ENCODE results near the gene GPANK1. TPM values are rescaled to one million over a fixed set of nuclear protein-coding genes. Genes with fewer than 3 reads are reported as not detected.
A peak's percentile ranks its signal among the peaks of the same experiment; 100 is the strongest.

GPANK1 gene
- total and polyA plus RNA-seq, 10 donors = 12.4 to 21.3 (median 17.4) TPM

GRCh38 chr6:31615748-31616147, 49.0 kb downstream of the GPANK1 start:
- Histone ChIP-seq H3K4me3 (peak overlapping the region; percentile 12 to 67 (median 38)), H3K27me3 (replicated peaks in 1 of 7) (no peaks in the 10 kb centered on the region), H3K4me1 (peaks cover 0 to 54% (median 36%) of the 10 kb centered on the region in 6 donors), H3K9me3 (no peaks in the 10 kb centered on the region), H3K36me3 (no peaks in the 10 kb centered on the region), H3K27ac (peak overlapping the region; percentile 29 to 89 (median 80))
- TF ChIP-seq CTCF (IDR thresholded peaks at IDR 0.05 in 8 of 11, conservative IDR thresholded peaks at IDR 0.05 in 3 of 11) (no peak), POLR2AphosphoS5 (IDR thresholded peaks at IDR 0.05) (peak in 1 of 3 donors; percentile 48), POLR2A (IDR thresholded peaks at IDR 0.05) (no peak)
- 16 to 41% (median 19%) methylated on average over 7 of the region's 7 CpGs for WGBS, 5 donors
- intact Hi-C loops (cut with DNase I; ENCODE audit: low total_unique reads) = no loop called here
- peak; percentile 84 for DNase-seq

GRCh38 chr6:31614684-31615578, 49.9 kb downstream of the GPANK1 start, which contains the start of gene AIF1:
Gene AIF1 (plus strand): TSS chr6:31615234. CDS start chr6:31615330, 96 bp downstream.
- DNase-seq = no peak

GRCh38 chr6:31614075-31614619, 50.6 kb downstream of the GPANK1 start:
- peak overlapping the region in 3 of 8 donors; percentile 42 to 67 (median 42) for H3K4me3 ChIP-seq
- TF ChIP-seq POLR2A (IDR thresholded peaks at IDR 0.05) (no peak), CTCF (IDR thresholded peaks at IDR 0.05 in 8 of 11, conservative IDR thresholded peaks at IDR 0.05 in 3 of 11) (no peak), POLR2AphosphoS5 (IDR thresholded peaks at IDR 0.05) (no peak)
- no peaks in the 10 kb centered on the region for H3K36me3 ChIP-seq
- no peak for DNase-seq
- no peaks in the 10 kb centered on the region for H3K27me3 ChIP-seq (replicated peaks in 1 of 7)
- no peaks in the 10 kb centered on the region for H3K9me3 ChIP-seq
- WGBS, 5 donors = 50 to 74% (median 52%) methylated on average over 8 of the region's 8 CpGs
- H3K4me1 ChIP-seq = peaks cover 0 to 48% (median 29%) of the 10 kb centered on the region in 6 donors
- peak overlapping the region in 7 of 8 donors; percentile 47 to 89 (median 80) for H3K27ac ChIP-seq
- intact Hi-C loops (cut with DNase I; ENCODE audit: low total_unique reads) = no loop called here

More at GRCh38 chr6:31614684-31615578, 49.9 kb downstream of the GPANK1 start, which contains the start of gene AIF1:
- Histone ChIP-seq H3K4me3 (peak within 1 kb of the TSS; percentile 12 to 67 (median 38)), H3K9me3 (no peaks in the 10 kb centered on the region), H3K36me3 (no peaks in the 10 kb centered on the region), H3K27me3 (replicated peaks in 1 of 7) (no peaks in the 10 kb centered on the region), H3K4me1 (peaks cover 0 to 54% (median 36%) of the 10 kb centered on the region in 6 donors), H3K27ac (peak within 1 kb of the TSS; percentile 29 to 89 (median 80))
- 29 to 47% (median 37%) methylated on average over 6 of the region's 6 CpGs for WGBS, 5 donors
- intact Hi-C loops (cut with DNase I; ENCODE audit: low total_unique reads) = no loop called here
- peak in 1 of 3 donors; percentile 63 for TF ChIP-seq POLR2AphosphoS5 (IDR thresholded peaks at IDR 0.05)
- TF ChIP-seq POLR2A (IDR thresholded peaks at IDR 0.05) = no peak
- TF ChIP-seq CTCF (IDR thresholded peaks at IDR 0.05 in 8 of 11, conservative IDR thresholded peaks at IDR 0.05 in 3 of 11) = no peak

Small RNA genes within 50 kb of the gene (microRNA-seq; reads per million reads assigned to microRNA genes)
- gene MIR4646 (1.1 to 1.4 (median 1.4) reads per million in 3 donors), gene MIR6832 (0 to 0.36 (median 0.35) reads per million in 3 donors)

Small RNA genes within 50 kb of the gene (small RNA-seq; reads per million reads assigned to genes)
- gene MIR4646 (0 to 0.23 (median 0) reads per million in 4 donors), gene MIR6832 (0 reads per million in 4 donors), gene RF00019 (0 reads per million in 4 donors), gene SNORA38 (5.1 to 20.6 (median 10.4) reads per million in 4 donors), gene UQCRHP1 (0 reads per million in 4 donors)

Other genes with a start within 250 kb of the GPANK1 start
Only the 30 nearest of the 37 such genes appear.
- gene MCCD1, start 136.0 kb downstream of the GPANK1 start, total RNA-seq = not detected
- gene MCCD1, start 136.0 kb downstream of the GPANK1 start, polyA plus RNA-seq = not detected
- 100 to 1,000 TPM; 291 to 417 (median 354) TPM for gene DDX39B, start 123.0 kb downstream of the GPANK1 start, total RNA-seq
- gene DDX39B, start 123.0 kb downstream of the GPANK1 start, polyA plus RNA-seq = 100 to 1,000 TPM; 316 to 768 (median 493) TPM
- gene ATP6V1G2, start 118.4 kb downstream of the GPANK1 start, total RNA-seq = 1 to 10 TPM; 2.0 to 3.7 (median 2.7) TPM
- gene ATP6V1G2, start 118.4 kb downstream of the GPANK1 start, polyA plus RNA-seq = 1 to 10 TPM; 1.9 to 2.7 (median 2.2) TPM
- gene NFKBIL1, start 117.4 kb downstream of the GPANK1 start, total RNA-seq = 10 to 100 TPM; 11.0 to 36.3 (median 19.4) TPM
- 10 to 100 TPM; 16.9 to 24.2 (median 19.3) TPM for gene NFKBIL1, start 117.4 kb downstream of the GPANK1 start, polyA plus RNA-seq
- 10 to 100 TPM in 1 of 7 donors, 1 to 10 TPM in 6; 2.4 to 14.4 (median 5.1) TPM for gene LTA, start 92.7 kb downstream of the GPANK1 start, total RNA-seq
- gene LTA, start 92.7 kb downstream of the GPANK1 start, polyA plus RNA-seq = 1 to 10 TPM; 6.8 to 9.2 (median 7.3) TPM
- gene TNF, start 89.4 kb downstream of the GPANK1 start, total RNA-seq = 10 to 100 TPM in 5 of 7 donors, 1 to 10 TPM in 2; 6.5 to 18.3 (median 11.6) TPM
- gene TNF, start 89.4 kb downstream of the GPANK1 start, polyA plus RNA-seq = 10 to 100 TPM in 2 of 3 donors, 1 to 10 TPM in 1; 5.5 to 17.3 (median 13.3) TPM
- 100 to 1,000 TPM in 6 of 7 donors, 10 to 100 TPM in 1; 83.0 to 403 (median 162) TPM for gene LTB, start 82.6 kb downstream of the GPANK1 start, total RNA-seq
- 1,000 to 10,000 TPM in 1 of 3 donors, 100 to 1,000 TPM in 2; 804 to 1,256 (median 838) TPM for gene LTB, start 82.6 kb downstream of the GPANK1 start, polyA plus RNA-seq
- gene LST1, start 78.7 kb downstream of the GPANK1 start, total RNA-seq = 100 to 1,000 TPM; 139 to 268 (median 217) TPM
- 100 to 1,000 TPM; 128 to 214 (median 203) TPM for gene LST1, start 78.7 kb downstream of the GPANK1 start, polyA plus RNA-seq
- gene NCR3, start 72.0 kb downstream of the GPANK1 start, total RNA-seq = 10 to 100 TPM in 6 of 7 donors, 1 to 10 TPM in 1; 7.8 to 28.1 (median 12.1) TPM
- gene NCR3, start 72.0 kb downstream of the GPANK1 start, polyA plus RNA-seq = 10 to 100 TPM; 15.9 to 30.3 (median 25.3) TPM
- gene AIF1, start 49.8 kb downstream of the GPANK1 start, total RNA-seq = 100 to 1,000 TPM; 258 to 479 (median 310) TPM
- 100 to 1,000 TPM; 258 to 416 (median 312) TPM for gene AIF1, start 49.8 kb downstream of the GPANK1 start, polyA plus RNA-seq
- 100 to 1,000 TPM; 119 to 198 (median 176) TPM for gene PRRC2A, start 44.3 kb downstream of the GPANK1 start, total RNA-seq
- 100 to 1,000 TPM in 2 of 3 donors, 10 to 100 TPM in 1; 84.1 to 151 (median 146) TPM for gene PRRC2A, start 44.3 kb downstream of the GPANK1 start, polyA plus RNA-seq
- 100 to 1,000 TPM; 211 to 328 (median 260) TPM for gene BAG6, start 12.3 kb downstream of the GPANK1 start, total RNA-seq
- gene BAG6, start 12.3 kb downstream of the GPANK1 start, polyA plus RNA-seq = 100 to 1,000 TPM; 195 to 311 (median 310) TPM
- 1 to 10 TPM in 6 of 7 donors, under 1 TPM in 1; 0.66 to 3.9 (median 2.5) TPM for gene APOM, start 9.1 kb downstream of the GPANK1 start, total RNA-seq
- 1 to 10 TPM; 4.7 to 9.7 (median 7.5) TPM for gene APOM, start 9.1 kb downstream of the GPANK1 start, polyA plus RNA-seq
- gene C6orf47, start 4.2 kb downstream of the GPANK1 start, total RNA-seq = 10 to 100 TPM; 24.1 to 37.4 (median 28.6) TPM
- 10 to 100 TPM; 12.2 to 22.6 (median 13.4) TPM for gene C6orf47, start 4.2 kb downstream of the GPANK1 start, polyA plus RNA-seq
- gene CSNK2B, start 1.1 kb upstream of the GPANK1 start, total RNA-seq = 100 to 1,000 TPM; 122 to 294 (median 150) TPM
- gene CSNK2B, start 1.1 kb upstream of the GPANK1 start, polyA plus RNA-seq = 100 to 1,000 TPM; 132 to 163 (median 139) TPM
- 10 to 100 TPM; 11.0 to 25.3 (median 16.3) TPM for gene LY6G5B, start 5.0 kb upstream of the GPANK1 start, total RNA-seq
- gene LY6G5B, start 5.0 kb upstream of the GPANK1 start, polyA plus RNA-seq = 1 to 10 TPM; 3.0 to 5.8 (median 3.7) TPM
- gene LY6G5C, start 16.1 kb upstream of the GPANK1 start, total RNA-seq = 1 to 10 TPM; 3.3 to 7.9 (median 5.8) TPM
- gene LY6G5C, start 16.1 kb upstream of the GPANK1 start, polyA plus RNA-seq = 1 to 10 TPM; 3.3 to 4.3 (median 3.5) TPM
- gene ABHD16A, start 38.3 kb upstream of the GPANK1 start, total RNA-seq = 10 to 100 TPM; 55.8 to 80.7 (median 71.1) TPM
- gene ABHD16A, start 38.3 kb upstream of the GPANK1 start, polyA plus RNA-seq = 10 to 100 TPM; 30.2 to 42.3 (median 34.4) TPM
- gene LY6G6F, start 41.9 kb upstream of the GPANK1 start, total RNA-seq = 1 to 10 TPM; 1.6 to 4.9 (median 2.2) TPM
- under 1 TPM; 0.11 to 0.68 (median 0.35) TPM for gene LY6G6F, start 41.9 kb upstream of the GPANK1 start, polyA plus RNA-seq
- gene LY6G6D, start 50.4 kb upstream of the GPANK1 start, total RNA-seq = not detected
- not detected for gene LY6G6D, start 50.4 kb upstream of the GPANK1 start, polyA plus RNA-seq
- gene LY6G6C, start 56.7 kb upstream of the GPANK1 start, total RNA-seq = under 1 TPM in 2 of 7 donors, not detected in 5; 0.49 to 0.77 TPM
- gene LY6G6C, start 56.7 kb upstream of the GPANK1 start, polyA plus RNA-seq = not detected
- gene MPIG6B, start 58.4 kb upstream of the GPANK1 start, total RNA-seq = 10 to 100 TPM in 4 of 7 donors, 1 to 10 TPM in 3; 7.9 to 15.1 (median 10.6) TPM
- under 1 TPM; 0.46 to 0.61 (median 0.48) TPM for gene MPIG6B, start 58.4 kb upstream of the GPANK1 start, polyA plus RNA-seq
- gene DDAH2, start 64.3 kb upstream of the GPANK1 start, total RNA-seq = 100 to 1,000 TPM in 1 of 7 donors, 10 to 100 TPM in 6; 63.0 to 116 (median 72.3) TPM
- 10 to 100 TPM; 67.1 to 84.7 (median 81.0) TPM for gene DDAH2, start 64.3 kb upstream of the GPANK1 start, polyA plus RNA-seq
- gene CLIC1, start 71.5 kb upstream of the GPANK1 start, total RNA-seq = 100 to 1,000 TPM; 296 to 392 (median 326) TPM
- gene CLIC1, start 71.5 kb upstream of the GPANK1 start, polyA plus RNA-seq = 100 to 1,000 TPM; 321 to 447 (median 388) TPM
- gene MSH5, start 75.0 kb upstream of the GPANK1 start, total RNA-seq = 10 to 100 TPM; 20.2 to 35.2 (median 27.6) TPM
- gene MSH5, start 75.0 kb upstream of the GPANK1 start, polyA plus RNA-seq = 10 to 100 TPM; 11.2 to 26.7 (median 23.1) TPM
- 10 to 100 TPM in 1 of 7 donors, 1 to 10 TPM in 5, not detected in 1; 3.6 to 11.8 (median 5.3) TPM for gene SAPCD1, start 97.7 kb upstream of the GPANK1 start, total RNA-seq
- 10 to 100 TPM in 1 of 3 donors, 1 to 10 TPM in 2; 7.5 to 14.2 (median 8.3) TPM for gene SAPCD1, start 97.7 kb upstream of the GPANK1 start, polyA plus RNA-seq
- 1 to 10 TPM in 4 of 7 donors, under 1 TPM in 2, not detected in 1; 0.68 to 2.6 (median 1.3) TPM for gene VWA7, start 112.3 kb upstream of the GPANK1 start, total RNA-seq
- 1 to 10 TPM in 1 of 3 donors, under 1 TPM in 2; 0.09 to 1.2 (median 0.11) TPM for gene VWA7, start 112.3 kb upstream of the GPANK1 start, polyA plus RNA-seq
- gene VARS1, start 130.8 kb upstream of the GPANK1 start, total RNA-seq = 10 to 100 TPM; 32.4 to 97.3 (median 62.5) TPM
- 10 to 100 TPM; 31.1 to 49.0 (median 38.3) TPM for gene VARS1, start 130.8 kb upstream of the GPANK1 start, polyA plus RNA-seq
- gene LSM2, start 142.0 kb upstream of the GPANK1 start, total RNA-seq = 10 to 100 TPM; 35.9 to 54.4 (median 42.9) TPM
- 10 to 100 TPM; 74.5 to 98.9 (median 80.4) TPM for gene LSM2, start 142.0 kb upstream of the GPANK1 start, polyA plus RNA-seq
- 1 to 10 TPM; 2.6 to 3.7 (median 3.1) TPM for gene HSPA1L, start 150.3 kb upstream of the GPANK1 start, total RNA-seq
- gene HSPA1L, start 150.3 kb upstream of the GPANK1 start, polyA plus RNA-seq = 1 to 10 TPM in 2 of 3 donors, under 1 TPM in 1; 0.93 to 1.9 (median 1.0) TPM

Data from spleen (tissue), 11 donors.